Duodenal mucosa (tissue), 2 donors: Measurements from ENCODE around the gene ATP2B2.

Source experiments
- H3K27ac ChIP-seq: one replicate; pipeline ENCODE4 v1.7.0; 2013; ENCODE audit warnings: low read depth, low read length
- H3K27me3 ChIP-seq, 2 donors: one replicate each; pipeline ENCODE4 v1.7.0; 2013; ENCODE audit warnings: low read length in 2 of 2, control low read depth in 1 of 2; ENCODE audit not compliant: insufficient read depth in 2 of 2, control insufficient read depth in 1 of 2
- H3K36me3 ChIP-seq, 2 donors: one replicate each; pipeline ENCODE4 v1.7.0; 2013; ENCODE audit warnings: low read length in 2 of 2, control low read depth in 1 of 2; ENCODE audit not compliant: insufficient read depth in 2 of 2, control insufficient read depth in 1 of 2
- H3K4me1 ChIP-seq, 2 donors: one replicate each; pipeline ENCODE4 v1.7.0; 2013; ENCODE audit warnings: low read length in 2 of 2, control low read depth in 1 of 2; ENCODE audit not compliant: insufficient read depth in 2 of 2, control insufficient read depth in 1 of 2
- H3K4me3 ChIP-seq, 2 donors: one replicate each; pipeline ENCODE4 v1.7.0; 2013; ENCODE audit warnings: low read length in 2 of 2, low read depth in 1 of 2
- H3K9ac ChIP-seq, 2 donors: one replicate each; pipeline ENCODE4 v1.7.0; 2013; ENCODE audit warnings: low read length in 2 of 2, low read depth in 1 of 2
- H3K9me3 ChIP-seq, 2 donors: one replicate each; pipeline ENCODE4 v1.7.0; 2013; ENCODE audit warnings: low read length in 2 of 2, control low read depth in 1 of 2; ENCODE audit not compliant: control insufficient read depth in 1 of 2

ATP2B2 gene

DNA sequence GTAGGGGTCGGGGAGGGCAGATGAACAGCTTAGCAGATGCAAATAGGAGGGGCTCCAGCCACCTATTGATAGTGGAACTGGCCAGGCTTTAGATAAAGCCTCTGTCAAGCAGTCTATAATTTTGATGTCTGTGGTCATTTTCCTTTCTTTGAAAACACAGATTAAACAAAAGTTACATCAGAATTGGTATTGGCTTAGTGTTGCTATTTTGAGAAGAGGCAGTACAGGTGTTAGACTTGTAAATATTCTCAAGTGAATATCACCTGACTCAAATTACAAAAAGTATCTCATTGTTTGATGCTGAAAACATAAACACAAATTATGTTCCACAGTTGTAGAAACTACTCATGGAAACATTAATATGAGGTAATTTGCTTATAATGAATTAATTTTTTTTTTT lies 230.8 kb downstream of the ATP2B2 start:
- H3K9me3 ChIP-seq = no peaks in the 10 kb centered on the region
- no peak overlapping the region for H3K27ac ChIP-seq
- peaks cover 0 to 9% of the 10 kb centered on the region in 2 donors for H3K4me1 ChIP-seq
- no peak overlapping the region for H3K4me3 ChIP-seq
- no peak overlapping the region for H3K9ac ChIP-seq
- peaks cover 34 to 64% of the 10 kb centered on the region in 2 donors for H3K36me3 ChIP-seq
- no peaks in the 10 kb centered on the region for H3K27me3 ChIP-seq
